MM.1S (cell line): ENCODE results near the gene GABARAPL2.
"Not testable (repeated sequence)": the region's sequence is repeated elsewhere in the genome, so short reads cannot be mapped to it uniquely, and the experiment has no call there.

Source experiments
- DNase-seq: peaks from one replicate; pipeline ENCODE4 v3.0.0-alpha.2; 2015
- H2AFZ ChIP-seq: fragments of 300-600 bp; sonication (generic); 2 replicates; pipeline ENCODE4 v1.6.0; 2016; ENCODE audit warnings: antibody characterized with exemption, low read length
- H3F3A ChIP-seq: fragments of 300-600 bp; sonication (generic); 2 replicates; pipeline ENCODE4 v1.6.1; 2016; ENCODE audit warnings: mild to moderate bottlenecking, antibody characterized with exemption, low read length, moderate library complexity, mixed read lengths; ENCODE audit not compliant: insufficient read depth
- H3K27ac ChIP-seq: fragments of 300-600 bp; sonication (generic); 2 replicates; pipeline ENCODE4 v1.5.1; 2016; ENCODE audit warnings: mild to moderate bottlenecking, low read length
- H3K27me3 ChIP-seq: fragments of 300-600 bp; sonication (generic); replicated peaks from 2 replicates; pipeline ENCODE4 v1.6.0; 2016; ENCODE audit warnings: low read length; ENCODE audit not compliant: insufficient read depth
- H3K36me3 ChIP-seq: fragments of 300-600 bp; sonication (generic); replicated peaks from 2 replicates; pipeline ENCODE4 v1.6.1; 2016; ENCODE audit warnings: mild to moderate bottlenecking, low read length, mixed read lengths; ENCODE audit not compliant: insufficient read depth
- H3K4me1 ChIP-seq: fragments of 300-600 bp; sonication (generic); 2 replicates; pipeline ENCODE4 v1.6.1; 2016; ENCODE audit warnings: low read length, mixed read lengths
- H3K4me2 ChIP-seq: fragments of 300-600 bp; sonication (generic); 2 replicates; pipeline ENCODE4 v1.6.0; 2016; ENCODE audit warnings: low read depth, low read length
- H3K4me3 ChIP-seq: fragments of 300-600 bp; sonication (generic); 2 replicates; pipeline ENCODE4 v1.5.1; 2016; ENCODE audit warnings: low read length, mixed read lengths
- H3K79me2 ChIP-seq: fragments of 300-600 bp; sonication (generic); 2 replicates; pipeline ENCODE4 v1.6.1; 2016; ENCODE audit warnings: mixed run types, low read length, mixed read lengths
- H3K9ac ChIP-seq: fragments of 300-600 bp; sonication (generic); 2 replicates; pipeline ENCODE4 v1.6.1; 2016; ENCODE audit warnings: low read length, mixed read lengths
- H3K9me2 ChIP-seq: fragments of 300-600 bp; sonication (generic); replicated peaks from 2 replicates; pipeline ENCODE4 v1.6.1; 2016; ENCODE audit warnings: mild to moderate bottlenecking, low read length, mixed read lengths; ENCODE audit not compliant: insufficient read depth
- H3K9me3 ChIP-seq: fragments of 300-600 bp; sonication (generic); replicated peaks from 2 replicates; pipeline ENCODE4 v1.6.1; 2016; ENCODE audit warnings: mild to moderate bottlenecking, low read length, mixed read lengths; ENCODE audit not compliant: insufficient read depth
- H4K20me1 ChIP-seq: fragments of 300-600 bp; sonication (generic); 2 replicates; pipeline ENCODE4 v1.6.1; 2016; ENCODE audit warnings: mild to moderate bottlenecking, low read length, moderate library complexity, mixed read lengths; ENCODE audit not compliant: insufficient read depth
- EZH2 ChIP-seq: fragments of 300-600 bp; sonication (generic); optimal IDR thresholded peaks from 2 replicates; pipeline ENCODE3; 2017; ENCODE audit warnings: low read depth, mild to moderate bottlenecking, antibody characterized with exemption, low read length, mixed read lengths
- EZH2phosphoT487 ChIP-seq: fragments of 300-600 bp; sonication (generic); IDR thresholded peaks from 2 replicates; pipeline ENCODE4 v1.6.1; 2018; ENCODE audit warnings: antibody characterized with exemption, low read length
- TF ChIP-seq, protein P1 (sequence below): fragments of 300-600 bp; sonication (generic); IDR thresholded peaks from 2 replicates; pipeline ENCODE4 v1.5.1; 2016; ENCODE audit warnings: antibody characterized with exemption, low read length, mixed read lengths

GABARAPL2 gene

DNA sequence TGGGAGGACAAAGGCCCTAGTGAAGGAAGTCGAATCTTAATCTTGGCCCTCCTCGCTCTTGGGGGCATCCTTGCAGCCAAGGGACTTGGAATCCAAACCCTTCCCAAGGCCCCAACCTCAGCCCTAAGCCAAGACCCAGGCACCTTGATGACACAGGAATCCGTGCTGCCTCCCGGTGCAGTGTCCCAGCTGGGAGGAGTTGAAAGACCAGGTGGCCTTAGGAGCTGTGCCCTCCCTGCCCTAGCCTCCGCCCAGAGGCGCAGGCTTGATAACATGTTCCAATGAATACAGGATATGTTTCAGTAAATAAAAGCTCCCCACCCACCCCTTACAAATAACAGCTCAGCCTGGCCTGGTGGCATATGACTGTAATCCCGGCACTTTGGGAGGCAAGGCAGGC is 30.3 kb upstream of the GABARAPL2 start, which contains the start of gene CHST5:
Gene CHST5, minus strand, starts transcription at position 208 of the 400 bp plus-strand sequence. CDS start 5,724 bp downstream, outside the sequence.
- Histone ChIP-seq H4K20me1 (no peaks in the 10 kb centered on the region), H3F3A (no peaks in the 10 kb centered on the region), H3K36me3 (no peaks in the 10 kb centered on the region), H3K9me3 (no peaks in the 10 kb centered on the region), H3K4me2 (no peak within 1 kb of the TSS), H3K27ac (no peak within 1 kb of the TSS), H3K9me2 (no peaks in the 10 kb centered on the region), H3K27me3 (no peaks in the 10 kb centered on the region), H3K9ac (no peak within 1 kb of the TSS), H2AFZ (no peak within 1 kb of the TSS), H3K4me1 (no peaks in the 10 kb centered on the region), H3K79me2 (no peaks in the 10 kb centered on the region), H3K4me3 (no peak within 1 kb of the TSS)
- DNase-seq: no peak
- TF ChIP-seq, protein P1, sequence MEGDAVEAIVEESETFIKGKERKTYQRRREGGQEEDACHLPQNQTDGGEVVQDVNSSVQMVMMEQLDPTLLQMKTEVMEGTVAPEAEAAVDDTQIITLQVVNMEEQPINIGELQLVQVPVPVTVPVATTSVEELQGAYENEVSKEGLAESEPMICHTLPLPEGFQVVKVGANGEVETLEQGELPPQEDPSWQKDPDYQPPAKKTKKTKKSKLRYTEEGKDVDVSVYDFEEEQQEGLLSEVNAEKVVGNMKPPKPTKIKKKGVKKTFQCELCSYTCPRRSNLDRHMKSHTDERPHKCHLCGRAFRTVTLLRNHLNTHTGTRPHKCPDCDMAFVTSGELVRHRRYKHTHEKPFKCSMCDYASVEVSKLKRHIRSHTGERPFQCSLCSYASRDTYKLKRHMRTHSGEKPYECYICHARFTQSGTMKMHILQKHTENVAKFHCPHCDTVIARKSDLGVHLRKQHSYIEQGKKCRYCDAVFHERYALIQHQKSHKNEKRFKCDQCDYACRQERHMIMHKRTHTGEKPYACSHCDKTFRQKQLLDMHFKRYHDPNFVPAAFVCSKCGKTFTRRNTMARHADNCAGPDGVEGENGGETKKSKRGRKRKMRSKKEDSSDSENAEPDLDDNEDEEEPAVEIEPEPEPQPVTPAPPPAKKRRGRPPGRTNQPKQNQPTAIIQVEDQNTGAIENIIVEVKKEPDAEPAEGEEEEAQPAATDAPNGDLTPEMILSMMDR: no peak
- TF ChIP-seq EZH2 (no peak), EZH2phosphoT487 (no peak)

DNA sequence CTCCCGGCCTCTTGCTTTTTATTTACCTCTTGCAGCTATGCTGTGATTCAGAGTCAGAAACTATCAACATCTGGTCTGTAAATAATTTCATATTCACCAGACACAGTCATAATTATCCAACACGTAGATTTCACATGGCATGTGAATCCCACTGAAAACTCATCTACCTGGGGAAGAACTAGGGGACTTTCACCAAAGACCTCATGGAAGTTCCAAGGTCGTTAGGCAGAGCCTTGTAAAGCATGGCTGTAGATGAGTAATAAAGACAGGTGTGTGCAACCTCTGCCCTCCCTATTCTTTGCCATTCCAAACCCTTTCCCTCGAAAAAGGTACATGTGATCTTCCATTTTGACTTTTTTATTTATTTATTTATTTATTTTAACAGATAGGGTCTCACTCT is 28.4 kb upstream of the GABARAPL2 start:
- no peaks in the 10 kb centered on the region for H3K4me1 ChIP-seq
- no peak overlapping the region for H3K4me3 ChIP-seq
- H3K4me2 ChIP-seq: no peak overlapping the region
- H3K36me3 ChIP-seq: no peaks in the 10 kb centered on the region
- H3K27ac ChIP-seq: no peak overlapping the region
- no peaks in the 10 kb centered on the region for H3K27me3 ChIP-seq
- no peaks in the 10 kb centered on the region for H3K9me3 ChIP-seq
- no peaks in the 10 kb centered on the region for H3K79me2 ChIP-seq
- DNase-seq: no peak
- no peak overlapping the region for H3K9ac ChIP-seq
- no peak for TF ChIP-seq EZH2
- no peak for TF ChIP-seq EZH2phosphoT487
- no peaks in the 10 kb centered on the region for H3K9me2 ChIP-seq
- H3F3A ChIP-seq: no peaks in the 10 kb centered on the region
- no peaks in the 10 kb centered on the region for H4K20me1 ChIP-seq
- no peak overlapping the region for H2AFZ ChIP-seq

DNA sequence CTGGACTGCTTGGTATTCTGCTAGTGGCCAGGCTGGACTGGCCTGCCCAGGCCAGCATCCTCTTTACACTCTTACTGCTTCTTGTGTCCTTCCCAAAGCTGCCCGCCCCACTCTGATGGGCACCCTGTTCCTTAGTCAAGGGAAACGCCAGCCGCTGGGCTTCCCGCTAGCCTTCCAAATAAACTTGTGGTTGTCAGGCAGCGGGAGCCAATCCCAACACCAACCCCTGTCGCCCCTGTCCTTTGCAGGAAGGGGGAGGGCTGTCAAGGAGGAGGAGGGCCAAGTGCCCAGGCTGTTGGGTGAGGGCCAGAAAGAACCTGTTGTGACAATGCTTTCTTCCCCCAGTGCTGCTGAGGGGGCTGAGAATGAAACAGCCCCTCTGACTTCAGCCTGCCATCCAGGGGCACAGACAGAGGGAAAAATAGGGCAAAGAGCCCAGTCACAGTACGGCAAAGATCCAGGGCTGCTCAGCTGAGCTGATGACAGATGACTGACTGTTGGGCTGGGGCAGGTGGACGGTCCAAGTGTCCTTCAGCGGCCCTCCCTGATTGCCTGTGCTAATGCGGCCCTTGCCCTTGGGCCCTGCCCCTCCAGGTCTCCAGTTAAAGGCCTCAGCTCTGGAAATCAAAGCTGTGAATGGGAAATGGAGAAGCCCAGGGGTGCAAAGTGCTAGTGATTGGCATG is 27.2 kb upstream of the GABARAPL2 start:
- not testable (repeated sequence) for H3K79me2 ChIP-seq, H3K4me2 ChIP-seq

DNA sequence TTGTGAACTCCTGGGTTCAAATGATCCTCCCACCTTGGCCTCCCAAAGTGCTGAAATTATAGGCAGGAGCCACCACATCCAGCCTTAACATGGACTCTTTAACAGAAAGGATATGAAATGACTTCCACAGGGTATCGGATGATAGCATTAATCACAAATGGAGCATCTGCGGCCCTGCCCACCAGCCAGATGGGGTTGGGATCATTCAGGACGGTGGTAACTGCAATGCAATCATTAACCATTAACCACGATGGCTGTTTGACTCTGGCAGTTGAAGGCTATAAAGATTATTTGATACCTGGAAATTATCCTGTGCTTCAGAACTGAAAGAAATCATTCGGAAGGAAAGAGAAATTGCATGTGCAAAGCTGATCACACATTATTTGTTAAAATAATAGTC is 24.9 kb upstream of the GABARAPL2 start:
- Histone ChIP-seq H3K79me2 (no peaks in the 10 kb centered on the region), H3K36me3 (no peaks in the 10 kb centered on the region), H3K9ac (no peak overlapping the region), H3K4me2 (no peak overlapping the region), H3K4me1 (no peaks in the 10 kb centered on the region), H3K9me3 (no peaks in the 10 kb centered on the region), H3K9me2 (no peaks in the 10 kb centered on the region), H3K4me3 (no peak overlapping the region), H3K27me3 (no peaks in the 10 kb centered on the region), H4K20me1 (no peaks in the 10 kb centered on the region), H3F3A (no peaks in the 10 kb centered on the region), H2AFZ (no peak overlapping the region), H3K27ac (no peak overlapping the region)
- no peak for DNase-seq
- TF ChIP-seq, protein P1: no peak
- no peak for TF ChIP-seq EZH2phosphoT487
- TF ChIP-seq EZH2: no peak

More for the DNA sequence above, 27.2 kb upstream of the GABARAPL2 start:
- not testable (repeated sequence) for DNase-seq, H2AFZ ChIP-seq, H3K9ac ChIP-seq, H3K9me2 ChIP-seq, H3K27me3 ChIP-seq, H3K4me3 ChIP-seq, H4K20me1 ChIP-seq, H3K4me1 ChIP-seq, H3F3A ChIP-seq, H3K27ac ChIP-seq, H3K9me3 ChIP-seq, H3K36me3 ChIP-seq

DNA sequence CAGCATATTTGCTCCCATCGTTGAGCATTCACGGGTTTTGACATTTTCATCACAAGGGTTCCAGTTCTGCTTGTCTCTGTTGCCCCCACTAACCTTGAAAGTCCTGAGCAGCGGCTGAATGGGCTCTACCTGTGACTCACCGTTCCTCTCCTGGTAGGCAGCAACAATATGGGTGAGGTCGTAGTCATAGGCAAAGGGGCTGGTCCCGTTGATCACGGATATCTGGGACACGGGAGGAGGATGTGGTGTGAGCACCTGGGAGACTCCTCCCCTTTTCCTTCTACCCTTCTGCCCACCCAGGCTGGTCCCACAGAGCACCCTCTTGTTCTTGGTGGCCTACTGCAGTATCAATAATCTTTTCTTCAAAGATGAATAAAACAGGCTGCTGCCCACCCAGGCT is 23.7 kb upstream of the GABARAPL2 start:
- not testable (repeated sequence) for H3K4me1 ChIP-seq, H3K4me2 ChIP-seq, H3K27me3 ChIP-seq, H3K9me3 ChIP-seq, H3F3A ChIP-seq, H3K79me2 ChIP-seq, H4K20me1 ChIP-seq, DNase-seq, H3K9ac ChIP-seq, H3K27ac ChIP-seq, H3K9me2 ChIP-seq, H3K4me3 ChIP-seq, H3K36me3 ChIP-seq, H2AFZ ChIP-seq

DNA sequence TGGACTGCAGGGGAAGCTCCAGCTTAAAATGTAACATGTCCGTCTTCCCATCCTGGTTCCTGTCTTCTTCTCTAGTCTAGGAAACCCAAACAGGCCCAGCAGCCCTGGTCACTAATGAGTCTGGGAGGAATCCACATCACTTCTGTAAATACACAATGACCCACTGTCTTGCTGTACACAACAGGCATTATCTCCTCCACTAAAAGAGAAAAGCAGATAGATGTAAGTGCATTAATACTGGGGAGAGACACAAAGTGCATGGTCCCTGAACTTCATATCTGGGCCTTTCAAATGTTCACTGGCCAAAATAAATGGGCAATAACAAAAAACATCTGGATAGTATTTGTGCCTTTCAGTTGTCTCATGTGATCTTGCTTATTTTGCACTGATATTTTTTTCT is 20.3 kb upstream of the GABARAPL2 start:
- H3K36me3 ChIP-seq, H3K9me3 ChIP-seq, H3K9me2 ChIP-seq, H3K4me2 ChIP-seq, H2AFZ ChIP-seq, H3K9ac ChIP-seq, H3F3A ChIP-seq, H3K27me3 ChIP-seq, H3K27ac ChIP-seq, H3K4me1 ChIP-seq, DNase-seq, H3K79me2 ChIP-seq, H4K20me1 ChIP-seq, H3K4me3 ChIP-seq: not testable (repeated sequence)
